GM21447 (cell line): Measurements from ENCODE around the gene ZNF525.
A peak's percentile ranks its signal among the peaks of the same experiment; 100 is the strongest.
"Not testable (repeated sequence)": the region's sequence is repeated elsewhere in the genome, so short reads cannot be mapped to it uniquely, and the experiment has no call there.

Source experiments
- ATAC-seq: cut with Tn5 transposase; IDR thresholded peaks from one replicate; pipeline ENCODE4 v1.9.1; 2021; ENCODE audit not compliant: unreplicated experiment

Gene ZNF525

DNA sequence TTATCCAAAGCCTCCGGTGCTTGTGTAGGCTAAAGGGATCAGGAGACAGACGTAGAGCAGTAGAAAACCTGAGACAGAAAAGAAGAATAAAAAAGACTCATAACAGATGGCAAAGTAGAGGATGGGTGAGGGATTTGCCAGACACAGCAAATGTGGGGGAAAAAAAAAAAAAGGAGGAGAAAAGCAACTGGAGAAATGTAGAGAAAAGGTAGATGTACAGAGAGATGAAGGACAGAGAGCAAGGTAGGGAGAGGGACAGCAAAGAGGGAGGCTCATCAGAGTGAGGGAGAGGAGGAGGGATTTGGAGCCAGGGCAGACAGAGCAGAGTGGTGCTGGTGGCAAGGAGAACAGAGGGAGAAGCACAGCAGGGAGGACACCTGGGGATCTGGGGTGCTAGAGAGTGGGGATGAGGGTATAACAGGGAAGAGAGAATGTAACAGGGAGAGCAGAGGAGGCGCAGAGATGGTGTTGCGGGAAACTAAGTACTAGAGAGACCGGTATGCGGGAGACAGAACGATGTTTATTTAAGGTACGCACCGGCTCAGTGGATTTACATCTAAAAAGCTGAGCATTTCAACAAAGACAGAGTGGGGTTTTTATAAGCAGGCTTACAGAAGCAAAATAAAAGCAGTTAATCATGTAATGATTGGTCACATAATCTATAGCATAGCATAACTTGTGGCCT is 30.5 kb downstream of the ZNF525 start:
- ATAC-seq = not testable (repeated sequence)

DNA sequence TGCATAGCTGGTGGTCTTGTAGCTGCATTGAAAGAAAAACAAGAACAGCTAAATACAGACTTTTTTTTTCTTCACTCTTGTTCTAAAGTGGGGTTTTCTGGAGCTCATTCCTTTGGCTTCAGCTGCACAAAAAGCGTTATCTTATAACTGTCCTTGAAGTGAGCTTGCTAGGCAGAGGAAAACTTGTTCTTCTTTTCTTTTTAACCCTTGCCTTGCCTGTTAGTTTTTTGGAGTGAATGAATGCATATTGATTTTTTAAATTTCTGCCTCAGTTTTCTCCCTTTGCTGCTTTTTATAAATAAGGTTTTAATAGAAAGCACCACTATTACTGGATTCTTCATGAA is 31.0 kb downstream of the ZNF525 start:
- ATAC-seq = no peak

DNA sequence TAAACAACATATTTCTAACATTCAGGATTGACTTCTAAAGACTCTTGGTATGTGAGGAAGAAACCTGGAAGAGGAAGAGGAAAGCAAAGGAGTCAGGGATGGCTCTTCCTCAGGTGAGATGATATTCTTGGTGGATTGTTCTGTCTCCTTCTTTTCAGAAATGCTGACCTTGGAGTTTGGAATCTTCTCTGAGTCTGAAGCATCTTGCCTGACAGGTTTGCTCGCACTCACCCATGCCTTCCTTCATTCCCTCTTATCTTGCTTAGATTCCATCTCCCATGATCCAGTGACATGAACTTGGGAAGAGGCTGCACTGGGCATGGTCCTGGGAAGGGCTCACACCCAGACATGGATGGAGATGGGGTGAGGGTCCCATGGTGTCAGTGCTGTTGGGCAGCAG is 32.4 kb downstream of the ZNF525 start:
- ATAC-seq = not testable (repeated sequence)

DNA sequence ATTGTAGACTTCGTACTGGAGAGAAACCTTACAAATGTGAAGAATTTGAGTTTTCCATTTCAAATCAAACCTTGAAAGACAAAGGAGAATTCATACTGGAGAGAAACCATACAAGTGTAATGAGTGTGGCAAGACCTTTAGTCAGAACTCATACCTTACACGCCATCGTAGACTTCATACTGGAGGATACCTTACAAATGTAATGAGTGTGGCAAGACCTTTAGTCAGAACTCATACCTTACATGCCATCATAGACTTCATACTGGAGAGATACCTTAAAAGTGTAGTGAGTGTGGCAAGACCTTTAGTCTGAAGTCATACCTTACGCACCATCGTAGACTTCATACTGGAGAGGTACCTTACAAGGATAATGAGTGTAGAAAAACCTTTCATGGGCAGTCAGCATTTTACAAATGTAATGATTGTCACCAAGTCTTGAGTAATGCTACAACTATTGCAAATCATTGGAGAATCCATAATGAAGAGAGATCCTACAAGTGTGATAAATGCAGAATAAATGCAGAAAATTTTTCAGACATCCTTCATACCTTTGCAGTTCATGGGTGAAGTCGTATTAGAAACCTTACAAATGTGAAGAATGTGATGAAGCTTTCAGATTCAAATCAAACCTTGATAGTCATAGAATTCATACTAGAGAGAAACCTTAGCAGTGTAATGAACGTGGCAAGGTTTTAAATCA is 44.1 kb downstream of the ZNF525 start:
- no peak for ATAC-seq

DNA sequence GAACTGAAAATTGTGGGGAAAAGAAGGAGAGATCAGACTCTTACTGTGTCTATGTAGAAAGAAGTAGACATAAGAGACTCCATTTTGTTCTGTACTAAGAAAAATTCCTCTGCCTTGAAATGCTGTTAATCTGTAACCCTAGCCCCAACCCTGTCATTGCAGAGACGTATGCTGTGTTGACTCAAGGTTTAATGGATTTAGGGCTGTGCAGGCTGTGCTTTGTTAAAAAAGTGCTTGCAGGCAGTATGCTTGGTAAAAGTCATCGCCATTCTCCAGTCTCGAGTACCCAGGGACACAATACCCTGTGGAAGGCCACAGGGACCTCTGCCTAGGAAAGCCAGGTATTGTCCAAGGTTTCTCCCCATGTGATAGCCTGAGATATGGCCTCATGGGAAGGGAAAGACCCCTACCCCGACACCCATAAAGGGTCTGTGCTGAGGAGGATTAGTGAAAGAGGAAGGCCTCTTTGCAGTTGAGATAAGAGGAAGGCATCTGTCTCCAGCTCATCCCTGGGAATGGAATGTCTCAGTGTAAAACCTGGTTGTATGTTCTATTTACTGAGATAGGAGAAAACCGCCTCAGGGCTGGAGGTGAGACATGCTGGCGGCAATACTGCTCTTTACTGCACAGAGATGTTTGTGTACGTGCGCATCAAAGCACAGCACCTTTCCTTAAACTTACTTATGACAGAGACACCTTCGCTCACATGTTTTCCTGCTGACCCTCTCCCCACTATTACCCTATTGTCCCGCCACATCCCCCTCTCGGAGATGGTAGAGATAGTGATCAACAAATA is 55.2 kb downstream of the ZNF525 start:
- ATAC-seq = not testable (repeated sequence)

DNA sequence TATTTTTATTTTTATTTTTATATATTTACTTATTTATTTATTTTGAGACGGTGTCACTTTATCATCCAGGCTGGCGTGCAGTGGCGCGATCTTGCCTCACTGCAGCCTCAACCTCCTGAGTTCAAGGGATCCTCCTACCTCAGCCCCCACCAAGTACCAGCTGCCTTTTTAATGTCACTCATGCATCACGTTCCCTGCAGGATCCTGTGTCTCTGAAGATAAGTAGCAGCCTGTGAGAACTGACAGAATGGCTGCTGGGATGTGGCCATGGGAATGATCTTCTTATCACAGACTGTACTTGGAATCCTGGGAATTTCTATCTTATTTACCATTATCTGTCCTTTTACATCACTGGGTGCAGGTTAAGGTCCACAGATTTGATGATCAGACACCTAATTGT is 57.0 kb downstream of the ZNF525 start:
- ATAC-seq = no peak

DNA sequence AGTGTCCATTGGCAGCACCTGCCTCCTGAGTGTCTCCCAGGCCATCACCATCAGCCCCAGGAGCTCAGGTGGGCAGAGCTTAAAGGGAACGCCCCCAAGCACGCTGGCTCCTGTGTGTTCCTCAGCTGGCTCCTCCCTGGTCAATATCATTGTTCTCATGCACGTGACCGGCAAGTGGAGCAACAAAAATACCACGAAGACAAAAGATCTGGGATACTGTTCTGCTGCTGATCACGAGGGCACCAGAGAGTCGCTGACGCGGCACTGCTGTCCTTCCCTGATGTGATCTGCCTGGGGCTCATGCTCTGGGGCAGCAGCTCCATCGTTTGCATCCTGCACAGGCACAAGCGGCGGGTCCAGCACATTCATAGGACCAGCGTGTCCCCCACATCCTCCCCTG is 57.6 kb downstream of the ZNF525 start:
- ATAC-seq = not testable (repeated sequence)

DNA sequence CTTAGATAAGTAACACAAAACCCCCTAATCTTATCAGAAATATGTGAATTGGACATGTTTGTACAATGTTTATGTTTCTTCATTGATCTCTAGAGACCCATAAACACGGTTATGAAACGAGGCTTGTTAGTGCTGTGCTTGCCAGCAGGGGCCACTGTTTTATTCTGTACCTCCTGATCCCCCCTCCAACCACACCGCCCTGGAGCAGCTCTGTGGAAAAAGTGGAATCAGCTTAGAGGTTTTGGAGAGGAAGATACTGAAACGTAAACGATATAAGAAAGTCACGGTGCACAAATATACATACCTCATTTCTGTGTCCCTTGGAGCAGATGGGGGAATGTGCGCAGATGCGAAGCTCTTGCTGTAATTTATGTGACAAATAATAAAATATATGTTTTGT is 58.2 kb downstream of the ZNF525 start:
- not testable (repeated sequence) for ATAC-seq

DNA sequence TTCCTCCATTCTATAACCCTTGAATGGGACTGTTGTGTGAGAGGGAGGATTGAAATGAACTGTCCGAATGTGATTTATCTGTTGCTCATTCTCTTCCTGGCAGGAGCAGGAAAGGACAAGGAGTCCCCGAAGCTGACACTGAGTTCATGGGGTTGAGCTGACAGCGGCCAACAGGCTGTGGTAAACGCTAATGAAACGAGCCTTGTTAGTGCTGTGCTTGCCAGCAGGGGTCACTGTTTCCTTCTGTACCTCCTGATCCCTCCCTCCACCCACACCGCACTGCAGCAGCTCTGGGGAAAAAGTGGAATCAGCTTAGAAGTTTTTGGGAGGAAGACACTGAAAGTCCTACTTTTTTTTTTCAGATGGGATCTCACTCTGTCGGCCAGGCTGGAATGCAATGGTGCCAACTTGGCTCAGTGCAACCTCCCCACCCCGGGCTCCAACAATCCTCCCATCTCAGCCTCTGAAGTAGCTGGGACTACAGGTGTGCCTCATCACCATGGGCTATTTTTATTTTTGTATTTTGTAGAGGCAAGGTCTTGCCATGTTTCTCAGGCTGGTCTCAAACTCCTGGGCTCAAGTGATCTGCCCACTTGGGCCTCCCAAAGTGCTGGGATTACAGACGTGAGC is 59.6 kb downstream of the ZNF525 start:
- ATAC-seq = no peak

DNA sequence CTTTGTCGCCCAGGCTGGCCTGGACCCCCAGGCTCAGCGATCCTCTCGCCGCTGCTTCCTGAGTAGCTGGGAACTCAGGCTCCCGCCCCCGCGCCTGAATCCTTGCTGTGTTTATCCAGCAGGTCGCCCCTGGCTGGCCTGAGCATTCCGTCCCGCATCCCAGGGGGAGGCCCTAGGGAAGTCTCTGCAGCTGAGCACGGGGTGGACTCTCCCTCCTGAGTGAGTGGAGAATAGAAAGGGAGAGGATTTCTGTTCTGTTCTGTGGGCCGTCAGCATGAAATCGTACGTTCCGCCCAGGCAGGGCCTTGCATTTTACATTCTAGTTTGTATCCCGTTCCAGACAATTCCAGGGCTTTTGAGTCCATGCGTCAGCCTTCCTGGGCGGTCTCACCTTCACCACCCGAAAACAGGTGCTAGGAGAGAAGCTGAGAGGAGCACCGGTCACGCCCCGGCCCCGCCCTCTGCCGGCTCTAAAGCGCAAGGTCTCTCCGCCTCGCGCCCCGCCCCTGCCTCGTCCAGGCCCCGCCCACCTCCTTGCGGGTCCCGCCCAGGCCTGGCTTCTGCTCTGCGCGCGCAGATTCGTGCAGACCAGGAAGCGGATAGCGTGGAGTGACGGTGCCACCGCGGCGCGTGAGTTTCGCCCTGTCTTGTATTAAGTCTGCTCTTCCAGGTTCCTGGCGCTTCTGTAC is 66.0 kb downstream of the ZNF525 start, which contains the start of gene ZNF761:
Gene ZNF761, plus strand, starts transcription at position 586 of the 689 bp plus-strand sequence. CDS start 15,285 bp downstream, outside the sequence.
- ATAC-seq = peak; percentile 91

DNA sequence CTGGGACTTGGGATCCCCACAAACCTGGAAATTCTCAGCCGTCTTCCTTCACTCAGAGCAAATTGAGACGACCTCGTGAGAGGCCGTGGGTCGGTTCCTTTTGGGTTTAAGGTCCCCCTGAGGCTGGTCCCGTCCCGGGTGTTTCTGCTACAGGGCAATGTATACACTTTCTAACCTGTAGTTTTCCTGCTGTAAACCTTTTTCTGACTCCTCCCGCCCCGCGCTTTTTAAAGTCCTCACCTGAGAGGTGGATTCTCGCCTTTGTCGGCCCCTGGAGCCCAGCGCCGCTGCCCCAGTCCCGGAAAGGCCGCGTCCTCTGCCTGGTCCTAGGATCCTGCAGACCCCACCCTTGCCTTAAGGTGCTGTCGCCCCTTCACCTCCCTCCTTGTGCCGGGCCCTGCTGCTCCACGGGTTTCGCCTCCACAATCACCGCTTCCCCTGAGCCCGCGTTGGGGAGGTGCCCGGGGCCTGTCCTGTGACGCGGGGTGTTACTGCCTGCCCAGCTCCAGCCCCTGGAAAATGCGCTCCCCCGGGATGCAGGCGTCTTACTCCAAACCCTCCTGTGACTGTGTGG is 66.7 kb downstream of the ZNF525 start:
- ATAC-seq = peak; percentile 24
